SK-N-MC (cell line): ENCODE results near the gene AMER2.

Experiments used
- EZH2 ChIP-seq: fragments of 200-600 bp; sonication (generic); IDR thresholded peaks from one replicate; pipeline ENCODE4 v1.6.1; 2017; ENCODE audit warnings: antibody characterized with exemption
- POLR2AphosphoS5 ChIP-seq: IDR thresholded peaks from 2 replicates; pipeline ENCODE4 v1.6.1; 2012; ENCODE audit warnings: mild to moderate bottlenecking, low read depth, low read length, borderline replicate concordance

DNA sequence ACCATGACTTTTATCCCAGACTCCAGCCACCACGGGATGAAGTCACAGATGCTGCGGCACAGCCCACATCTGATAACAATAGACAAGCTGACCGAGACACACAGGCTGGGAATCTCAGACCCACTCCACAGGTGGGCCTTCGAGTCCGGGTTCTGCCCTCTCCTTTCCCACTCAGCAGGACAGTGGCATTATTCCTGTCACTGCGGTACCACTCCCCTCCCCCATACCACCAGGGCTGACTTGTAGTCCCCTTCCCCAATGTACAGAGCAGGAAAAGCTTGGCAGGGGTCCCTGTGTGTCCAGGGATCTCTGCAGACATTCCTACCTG, 179 bp upstream of the AMER2 start:
- no peak for TF ChIP-seq POLR2AphosphoS5
- no peak for TF ChIP-seq EZH2
